WTC11 (cell line): ENCODE measurements around the gene PCDH10. TPM values are rescaled to one million over a fixed set of nuclear protein-coding genes. Genes with fewer than 3 reads are reported as not detected.
"Not testable (repeated sequence)": the region's sequence is repeated elsewhere in the genome, so short reads cannot be mapped to it uniquely, and the experiment has no call there.

Experiments
- ATAC-seq: fragments of 200-7000 bp; cut with Tn5 transposase; 2 replicates; pipeline ENCODE4 v1.10.0; 2021; ENCODE audit warnings: mild to moderate bottlenecking, moderate library complexity
- CTCF ChIA-PET: fragments of 300-600 bp; sonication (Branson Sonifier 250); formaldehyde crosslinking; loops from one replicate; lab custom pipeline; 2021; ENCODE audit warnings: antibody characterized with exemption; lab: Charles Lee
- POLR2A ChIA-PET: fragments of 350-600 bp; sonication (Branson Sonifier 250); formaldehyde crosslinking; loops from one replicate; lab custom pipeline; 2021; ENCODE audit warnings: antibody characterized with exemption; lab: Charles Lee
- DNase-seq: peaks from one replicate; pipeline ENCODE4 v3.0.0; 2021; ENCODE audit warnings: low spot score
- H3K27ac Mint-ChIP-seq: 2 replicates; pipeline ENCODE4 v1.8.0; 2021; ENCODE audit warnings: mixed read lengths
- H3K27me3 Mint-ChIP-seq: 2 replicates; pipeline ENCODE4 v1.8.0; 2021; ENCODE audit warnings: low read depth, mild to moderate bottlenecking, moderate library complexity, mixed read lengths
- H3K36me3 Mint-ChIP-seq: 2 replicates; pipeline ENCODE4 v1.8.0; 2021; ENCODE audit warnings: mixed read lengths
- H3K4me1 Mint-ChIP-seq: 2 replicates; pipeline ENCODE4 v1.8.0; 2022; ENCODE audit warnings: mixed read lengths
- H3K4me3 Mint-ChIP-seq: 2 replicates; pipeline ENCODE4 v1.8.0; 2021; ENCODE audit warnings: mild to moderate bottlenecking, moderate library complexity, mixed read lengths
- H3K9me3 Mint-ChIP-seq: 2 replicates; pipeline ENCODE4 v1.8.0; 2021; ENCODE audit warnings: mixed read lengths
- ATF1 ChIP-seq: sonication (generic); formaldehyde crosslinking; IDR thresholded peaks from 2 replicates; pipeline ENCODE4 v1.8.1; 2023; ENCODE audit warnings: mild to moderate bottlenecking, moderate library complexity, missing genetic modification reagents
- ELF4 ChIP-seq: sonication (generic); formaldehyde crosslinking; IDR thresholded peaks from 2 replicates; pipeline ENCODE4 v1.8.1; 2022; ENCODE audit warnings: low read depth, mild to moderate bottlenecking, moderate library complexity, missing genetic modification reagents
- FOXJ3 ChIP-seq: sonication (generic); formaldehyde crosslinking; IDR thresholded peaks from 2 replicates; pipeline ENCODE4 v1.9.0; 2021; ENCODE audit warnings: missing genetic modification reagents, mild to moderate bottlenecking, borderline replicate concordance
- GABPB1 ChIP-seq: sonication (generic); formaldehyde crosslinking; IDR thresholded peaks from 2 replicates; pipeline ENCODE4 v1.8.1; 2023; ENCODE audit warnings: mild to moderate bottlenecking, missing genetic modification reagents
- JUN ChIP-seq: sonication (generic); formaldehyde crosslinking; IDR thresholded peaks from 2 replicates; pipeline ENCODE4 v1.8.0; 2023; ENCODE audit warnings: mild to moderate bottlenecking, missing genetic modification reagents
- NR1H2 ChIP-seq: sonication (generic); formaldehyde crosslinking; IDR thresholded peaks from 2 replicates; pipeline ENCODE4 v1.9.0; 2021; ENCODE audit warnings: mild to moderate bottlenecking, moderate library complexity, missing genetic modification reagents
- NR2C2 ChIP-seq: sonication (generic); formaldehyde crosslinking; IDR thresholded peaks from 2 replicates; pipeline ENCODE4 v1.8.0; 2022; ENCODE audit warnings: mild to moderate bottlenecking, missing genetic modification reagents
- NR3C1 ChIP-seq: sonication (generic); formaldehyde crosslinking; conservative IDR thresholded peaks from 2 replicates; pipeline ENCODE4 v1.8.1; 2023; ENCODE audit warnings: low read depth, mild to moderate bottlenecking, missing genetic modification reagents
- RELA ChIP-seq: sonication (generic); formaldehyde crosslinking; IDR thresholded peaks from 2 replicates; pipeline ENCODE4 v1.8.1; 2022; ENCODE audit warnings: missing genetic modification reagents, mild to moderate bottlenecking, borderline replicate concordance
- SMAD3 ChIP-seq: sonication (generic); formaldehyde crosslinking; IDR thresholded peaks from 2 replicates; pipeline ENCODE4 v1.8.0; 2022; ENCODE audit warnings: missing genetic modification reagents, mild to moderate bottlenecking, borderline replicate concordance
- TCF7 ChIP-seq: sonication (generic); formaldehyde crosslinking; IDR thresholded peaks from 2 replicates; pipeline ENCODE4 v1.8.0; 2022; ENCODE audit warnings: mild to moderate bottlenecking, low read depth, missing genetic modification reagents, moderate library complexity
- TEAD1 ChIP-seq: sonication (generic); formaldehyde crosslinking; IDR thresholded peaks from 2 replicates; pipeline ENCODE4 v1.8.0; 2022; ENCODE audit warnings: mild to moderate bottlenecking, missing genetic modification reagents
- ZBTB21 ChIP-seq: sonication (generic); formaldehyde crosslinking; IDR thresholded peaks from 2 replicates; pipeline ENCODE4 v1.8.1; 2023; ENCODE audit warnings: mild to moderate bottlenecking, missing genetic modification reagents, borderline replicate concordance
- ZNF121 ChIP-seq: sonication (generic); formaldehyde crosslinking; IDR thresholded peaks from 2 replicates; pipeline ENCODE4 v1.8.0; 2023; ENCODE audit warnings: missing genetic modification reagents
- ZNF232 ChIP-seq: sonication (generic); formaldehyde crosslinking; IDR thresholded peaks from 2 replicates; pipeline ENCODE4 v1.8.0; 2022; ENCODE audit warnings: mild to moderate bottlenecking, missing genetic modification reagents
- total RNA-seq: library from RNA; stranded (reverse); gene quantifications from 3 replicates; pipeline ENCODE4 v1.2.3, GENCODE V29; 2021
- TF ChIP-seq, protein P1 (sequence below): fragments of 250-450 bp; sonication (Bioruptor Pico); IDR thresholded peaks from 2 replicates; pipeline ENCODE4 v1.8.0; 2021; ENCODE audit warnings: mild to moderate bottlenecking
- TF ChIP-seq, protein P2 (sequence below): sonication (generic); formaldehyde crosslinking; IDR thresholded peaks from 2 replicates; pipeline ENCODE4 v1.8.0; 2022; ENCODE audit warnings: mild to moderate bottlenecking, missing genetic modification reagents
- TF ChIP-seq, protein P3 (sequence below): sonication (generic); formaldehyde crosslinking; IDR thresholded peaks from 2 replicates; pipeline ENCODE4 v1.8.1; 2022; ENCODE audit warnings: low read depth, missing genetic modification reagents, borderline replicate concordance
- TF ChIP-seq, protein P4 (sequence below): sonication (generic); formaldehyde crosslinking; IDR thresholded peaks from 2 replicates; pipeline ENCODE4 v1.8.1; 2023; ENCODE audit warnings: mild to moderate bottlenecking, missing genetic modification reagents, borderline replicate concordance

The PCDH10 gene
- total RNA-seq, 1 experiment from 2014 or later, result 7.8 TPM

DNA sequence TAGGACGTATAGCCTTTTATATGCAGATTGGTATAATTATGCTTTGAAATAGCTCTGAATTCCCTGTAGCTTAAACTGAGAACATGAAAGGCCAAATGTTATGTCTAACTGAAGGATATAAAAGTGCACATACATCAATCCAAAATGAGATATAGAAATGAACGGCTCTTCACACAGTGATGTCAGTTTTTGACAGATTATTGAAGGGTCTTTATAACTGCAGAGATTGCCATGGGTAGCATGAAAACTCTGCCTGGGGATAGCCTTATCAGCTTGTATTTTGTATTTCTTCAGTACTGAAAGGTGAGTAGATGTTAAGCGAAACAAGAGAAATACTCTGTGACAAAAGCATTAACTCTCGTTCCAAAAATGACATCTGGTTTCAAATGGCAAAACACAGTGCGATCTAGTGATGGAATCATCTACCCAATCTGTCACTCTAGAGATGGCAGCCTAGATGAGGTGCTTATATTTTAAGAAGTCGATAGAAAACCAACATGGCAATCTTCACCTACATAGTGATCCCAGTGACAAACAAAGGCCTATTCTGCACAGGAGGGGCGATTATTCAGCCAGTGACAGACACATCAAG, 59.7 kb downstream of the PCDH10 start:
- Mint-ChIP-seq H3K27me3 (no peaks in the 10 kb centered on the region), H3K36me3 (peaks cover 7% of the 10 kb centered on the region), H3K4me1 (0 out of 2 replicates have a peak, but pooled peaks cover 7% of the 10 kb centered on the region), H3K27ac (no peak overlapping the region), H3K4me3 (no peak overlapping the region), H3K9me3 (peaks cover 26% of the 10 kb centered on the region)
- ChIA-PET CTCF (no interaction called here), POLR2A (no interaction called here)
- ATAC-seq (no peak; the same call in 1 of the 2 replicates), DNase-seq (no peak)
- TF ChIP-seq, protein P1, sequence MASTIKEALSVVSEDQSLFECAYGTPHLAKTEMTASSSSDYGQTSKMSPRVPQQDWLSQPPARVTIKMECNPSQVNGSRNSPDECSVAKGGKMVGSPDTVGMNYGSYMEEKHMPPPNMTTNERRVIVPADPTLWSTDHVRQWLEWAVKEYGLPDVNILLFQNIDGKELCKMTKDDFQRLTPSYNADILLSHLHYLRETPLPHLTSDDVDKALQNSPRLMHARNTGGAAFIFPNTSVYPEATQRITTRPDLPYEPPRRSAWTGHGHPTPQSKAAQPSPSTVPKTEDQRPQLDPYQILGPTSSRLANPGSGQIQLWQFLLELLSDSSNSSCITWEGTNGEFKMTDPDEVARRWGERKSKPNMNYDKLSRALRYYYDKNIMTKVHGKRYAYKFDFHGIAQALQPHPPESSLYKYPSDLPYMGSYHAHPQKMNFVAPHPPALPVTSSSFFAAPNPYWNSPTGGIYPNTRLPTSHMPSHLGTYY (CRISPR knock-in tag), result no peak
- no peak for TF ChIP-seq RELA (CRISPR knock-in tag)
- no peak for TF ChIP-seq SMAD3
- TF ChIP-seq ZNF232, result no peak
- no peak for TF ChIP-seq JUN (CRISPR knock-in tag)
- TF ChIP-seq, protein P2, sequence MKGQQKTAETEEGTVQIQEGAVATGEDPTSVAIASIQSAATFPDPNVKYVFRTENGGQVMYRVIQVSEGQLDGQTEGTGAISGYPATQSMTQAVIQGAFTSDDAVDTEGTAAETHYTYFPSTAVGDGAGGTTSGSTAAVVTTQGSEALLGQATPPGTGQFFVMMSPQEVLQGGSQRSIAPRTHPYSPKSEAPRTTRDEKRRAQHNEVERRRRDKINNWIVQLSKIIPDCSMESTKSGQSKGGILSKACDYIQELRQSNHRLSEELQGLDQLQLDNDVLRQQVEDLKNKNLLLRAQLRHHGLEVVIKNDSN, result no peak
- no peak for TF ChIP-seq ZNF121
- TF ChIP-seq, protein P3, sequence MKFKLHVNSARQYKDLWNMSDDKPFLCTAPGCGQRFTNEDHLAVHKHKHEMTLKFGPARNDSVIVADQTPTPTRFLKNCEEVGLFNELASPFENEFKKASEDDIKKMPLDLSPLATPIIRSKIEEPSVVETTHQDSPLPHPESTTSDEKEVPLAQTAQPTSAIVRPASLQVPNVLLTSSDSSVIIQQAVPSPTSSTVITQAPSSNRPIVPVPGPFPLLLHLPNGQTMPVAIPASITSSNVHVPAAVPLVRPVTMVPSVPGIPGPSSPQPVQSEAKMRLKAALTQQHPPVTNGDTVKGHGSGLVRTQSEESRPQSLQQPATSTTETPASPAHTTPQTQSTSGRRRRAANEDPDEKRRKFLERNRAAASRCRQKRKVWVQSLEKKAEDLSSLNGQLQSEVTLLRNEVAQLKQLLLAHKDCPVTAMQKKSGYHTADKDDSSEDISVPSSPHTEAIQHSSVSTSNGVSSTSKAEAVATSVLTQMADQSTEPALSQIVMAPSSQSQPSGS (CRISPR knock-in tag), result no peak
- no peak for TF ChIP-seq TCF7 (CRISPR knock-in tag)
- no peak for TF ChIP-seq NR3C1 (CRISPR knock-in tag)
- TF ChIP-seq, protein P4, sequence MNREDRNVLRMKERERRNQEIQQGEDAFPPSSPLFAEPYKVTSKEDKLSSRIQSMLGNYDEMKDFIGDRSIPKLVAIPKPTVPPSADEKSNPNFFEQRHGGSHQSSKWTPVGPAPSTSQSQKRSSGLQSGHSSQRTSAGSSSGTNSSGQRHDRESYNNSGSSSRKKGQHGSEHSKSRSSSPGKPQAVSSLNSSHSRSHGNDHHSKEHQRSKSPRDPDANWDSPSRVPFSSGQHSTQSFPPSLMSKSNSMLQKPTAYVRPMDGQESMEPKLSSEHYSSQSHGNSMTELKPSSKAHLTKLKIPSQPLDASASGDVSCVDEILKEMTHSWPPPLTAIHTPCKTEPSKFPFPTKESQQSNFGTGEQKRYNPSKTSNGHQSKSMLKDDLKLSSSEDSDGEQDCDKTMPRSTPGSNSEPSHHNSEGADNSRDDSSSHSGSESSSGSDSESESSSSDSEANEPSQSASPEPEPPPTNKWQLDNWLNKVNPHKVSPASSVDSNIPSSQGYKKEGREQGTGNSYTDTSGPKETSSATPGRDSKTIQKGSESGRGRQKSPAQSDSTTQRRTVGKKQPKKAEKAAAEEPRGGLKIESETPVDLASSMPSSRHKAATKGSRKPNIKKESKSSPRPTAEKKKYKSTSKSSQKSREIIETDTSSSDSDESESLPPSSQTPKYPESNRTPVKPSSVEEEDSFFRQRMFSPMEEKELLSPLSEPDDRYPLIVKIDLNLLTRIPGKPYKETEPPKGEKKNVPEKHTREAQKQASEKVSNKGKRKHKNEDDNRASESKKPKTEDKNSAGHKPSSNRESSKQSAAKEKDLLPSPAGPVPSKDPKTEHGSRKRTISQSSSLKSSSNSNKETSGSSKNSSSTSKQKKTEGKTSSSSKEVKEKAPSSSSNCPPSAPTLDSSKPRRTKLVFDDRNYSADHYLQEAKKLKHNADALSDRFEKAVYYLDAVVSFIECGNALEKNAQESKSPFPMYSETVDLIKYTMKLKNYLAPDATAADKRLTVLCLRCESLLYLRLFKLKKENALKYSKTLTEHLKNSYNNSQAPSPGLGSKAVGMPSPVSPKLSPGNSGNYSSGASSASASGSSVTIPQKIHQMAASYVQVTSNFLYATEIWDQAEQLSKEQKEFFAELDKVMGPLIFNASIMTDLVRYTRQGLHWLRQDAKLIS (CRISPR knock-in tag), result no peak
- no peak for TF ChIP-seq NR1H2
- TF ChIP-seq ATF1, result no peak
- TF ChIP-seq NR2C2, result no peak
- TF ChIP-seq FOXJ3 (CRISPR knock-in tag), result no peak
- no peak for TF ChIP-seq ZBTB21
- TF ChIP-seq ELF4, result no peak
- no peak for TF ChIP-seq GABPB1 (CRISPR knock-in tag)
- TF ChIP-seq, all 79 proteins: peak for 0

DNA sequence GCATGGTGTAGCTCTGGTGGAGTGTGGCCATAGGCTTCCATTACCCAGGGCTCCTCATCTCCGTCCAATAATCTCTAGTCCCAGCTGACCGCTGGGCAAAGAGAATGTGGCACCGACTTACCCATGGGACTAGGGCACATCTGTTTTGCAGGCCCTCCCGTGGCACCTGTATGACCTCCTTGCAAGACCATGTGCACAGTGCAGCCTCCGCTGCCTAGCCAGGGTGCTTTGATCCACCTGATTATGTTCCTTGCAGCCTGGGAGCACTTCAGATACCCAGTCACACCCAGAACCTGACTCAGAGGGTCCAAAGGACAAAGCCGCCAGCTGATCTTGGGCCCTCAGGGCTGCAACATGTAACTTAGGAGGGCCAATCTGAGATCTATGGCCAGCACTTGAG, 84.8 kb downstream of the PCDH10 start:
- no peak for TF ChIP-seq TEAD1 (CRISPR knock-in tag)

DNA sequence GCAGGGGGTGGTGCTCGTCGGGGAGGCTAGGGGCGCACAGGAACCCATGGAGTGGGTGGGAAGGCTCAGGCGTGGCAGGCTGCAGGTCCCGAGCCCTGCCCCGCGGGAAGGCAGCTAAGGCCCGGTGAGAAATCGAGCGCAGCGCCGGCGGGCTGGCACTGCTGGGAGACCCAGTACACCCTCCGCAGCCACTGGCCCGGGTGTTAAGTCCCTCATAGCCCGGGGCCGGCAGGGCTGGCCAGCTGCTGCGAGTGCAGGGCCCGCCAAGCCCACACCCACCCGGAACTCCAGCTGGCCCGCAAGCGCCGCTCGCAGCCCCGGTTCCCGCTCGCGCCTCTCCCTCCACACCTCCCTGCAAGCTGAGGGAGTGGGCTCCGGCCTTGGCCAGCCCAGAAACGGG, 91.4 kb downstream of the PCDH10 start:
- ATAC-seq, H3K27ac Mint-ChIP-seq, H3K4me1 Mint-ChIP-seq, H3K4me3 Mint-ChIP-seq, DNase-seq, CTCF ChIA-PET, H3K27me3 Mint-ChIP-seq, POLR2A ChIA-PET: not testable (repeated sequence)
- peaks cover 29% of the 10 kb centered on the region for H3K9me3 Mint-ChIP-seq
- peaks cover 23% of the 10 kb centered on the region for H3K36me3 Mint-ChIP-seq

More for the DNA sequence above, 84.8 kb downstream of the PCDH10 start:
- Mint-ChIP-seq H3K4me1 (no peaks in the 10 kb centered on the region), H3K36me3 (peaks cover 17% of the 10 kb centered on the region), H3K9me3 (peaks cover 30% of the 10 kb centered on the region), H3K4me3 (no peak overlapping the region), H3K27ac (no peak overlapping the region), H3K27me3 (no peaks in the 10 kb centered on the region)
- CTCF ChIA-PET, result no interaction called here
- POLR2A ChIA-PET, result no interaction called here
- DNase-seq (no peak), ATAC-seq (no peak)
